Activated CD8-positive, alpha-beta T cell treated with anti-CD3 and anti-CD28 coated beads for 36 hours (primary cell): Measurements from ENCODE around the gene GJD4. TPM values are rescaled to one million over a fixed set of nuclear protein-coding genes. Genes with fewer than 3 reads are reported as not detected.

Source experiments
- ATAC-seq: fragments of 200-7000 bp; cut with Tn5 transposase; one replicate; pipeline ENCODE4 v1.10.0; 2021; ENCODE audit warnings: mild to moderate bottlenecking, moderate library complexity
- CTCF ChIA-PET: fragments of 350-600 bp; sonication (Branson Sonifier 250); formaldehyde crosslinking; loops from one replicate; lab custom pipeline; 2021; ENCODE audit warnings: antibody characterized with exemption; lab: Charles Lee
- POLR2A ChIA-PET: fragments of 350-600 bp; sonication (Branson Sonifier 250); formaldehyde crosslinking; loops from one replicate; lab custom pipeline; 2021; ENCODE audit warnings: antibody characterized with exemption; lab: Charles Lee
- DNase-seq: peaks from one replicate; pipeline ENCODE4 v3.0.0-alpha.2; 2020
- H3K27ac Mint-ChIP-seq: one replicate; pipeline ENCODE4 v1.8.0; 2021; ENCODE audit warnings: mild to moderate bottlenecking, mixed read lengths
- H3K27me3 Mint-ChIP-seq: one replicate; pipeline ENCODE4 v1.8.0; 2021; ENCODE audit warnings: mixed read lengths
- H3K36me3 Mint-ChIP-seq: one replicate; pipeline ENCODE4 v1.8.0; 2021; ENCODE audit warnings: low read depth, mixed read lengths
- H3K4me1 Mint-ChIP-seq: one replicate; pipeline ENCODE4 v1.8.0; 2021; ENCODE audit warnings: low read depth, mixed read lengths
- H3K4me3 Mint-ChIP-seq: one replicate; pipeline ENCODE4 v1.8.0; 2021; ENCODE audit warnings: mild to moderate bottlenecking, moderate library complexity, mixed read lengths
- H3K9me3 Mint-ChIP-seq: one replicate; pipeline ENCODE4 v1.8.0; 2021; ENCODE audit warnings: mixed read lengths
- intact Hi-C: fragments of 100-400 bp; cut with micrococcal nuclease; formaldehyde crosslinking; loops from one replicate; pipeline ENCODE4 v1.10.0; 2022
- total RNA-seq, 2 experiments: library from RNA; stranded (reverse); gene quantifications; one replicate each; pipeline ENCODE4 v1.2.3, GENCODE V29; 2021
- TF ChIP-seq, protein P1 (sequence below): fragments of 200-600 bp; IDR thresholded peaks from one replicate; pipeline ENCODE4 v1.8.0; 2022; ENCODE audit warnings: antibody characterized with exemption, mild to moderate bottlenecking

Gene GJD4
- total RNA-seq, 2 experiments from 2014 or later, result not detected

DNA sequence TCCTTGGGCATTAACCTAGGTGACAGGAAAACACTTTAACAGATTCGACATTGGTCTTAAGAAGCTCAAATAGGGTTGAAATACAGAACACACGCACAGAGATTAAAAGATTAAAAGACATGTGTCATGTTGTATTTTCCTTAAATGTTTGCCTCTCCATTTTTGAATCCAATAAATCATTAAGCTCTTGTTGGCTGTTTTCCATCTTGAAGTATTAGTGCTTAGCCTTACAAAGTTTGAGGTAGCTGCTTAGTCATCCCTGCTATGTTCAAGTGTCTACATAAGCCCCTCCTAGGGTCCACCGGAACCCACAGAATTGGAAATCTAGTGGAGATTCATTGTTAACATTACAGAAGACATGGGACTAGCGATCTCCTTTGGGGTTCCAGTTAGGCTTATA is 12.7 kb upstream of the GJD4 start:
- Mint-ChIP-seq H3K27ac (no peak overlapping the region), H3K9me3 (peaks cover 3% of the 10 kb centered on the region), H3K36me3 (no peaks in the 10 kb centered on the region), H3K27me3 (peaks cover 2% of the 10 kb centered on the region), H3K4me1 (no peaks in the 10 kb centered on the region), H3K4me3 (no peak overlapping the region)
- ChIA-PET POLR2A (no interaction called here), CTCF (interaction anchor here (0.6 to 1.8 kb wide), 3 partner anchors 13 to 196 kb away, joined by 3 to 5 read pairs (median 4); no protein-coding TSS in a partner anchor)
- DNase-seq (no peak), ATAC-seq (no peak)
- TF ChIP-seq, protein P1, sequence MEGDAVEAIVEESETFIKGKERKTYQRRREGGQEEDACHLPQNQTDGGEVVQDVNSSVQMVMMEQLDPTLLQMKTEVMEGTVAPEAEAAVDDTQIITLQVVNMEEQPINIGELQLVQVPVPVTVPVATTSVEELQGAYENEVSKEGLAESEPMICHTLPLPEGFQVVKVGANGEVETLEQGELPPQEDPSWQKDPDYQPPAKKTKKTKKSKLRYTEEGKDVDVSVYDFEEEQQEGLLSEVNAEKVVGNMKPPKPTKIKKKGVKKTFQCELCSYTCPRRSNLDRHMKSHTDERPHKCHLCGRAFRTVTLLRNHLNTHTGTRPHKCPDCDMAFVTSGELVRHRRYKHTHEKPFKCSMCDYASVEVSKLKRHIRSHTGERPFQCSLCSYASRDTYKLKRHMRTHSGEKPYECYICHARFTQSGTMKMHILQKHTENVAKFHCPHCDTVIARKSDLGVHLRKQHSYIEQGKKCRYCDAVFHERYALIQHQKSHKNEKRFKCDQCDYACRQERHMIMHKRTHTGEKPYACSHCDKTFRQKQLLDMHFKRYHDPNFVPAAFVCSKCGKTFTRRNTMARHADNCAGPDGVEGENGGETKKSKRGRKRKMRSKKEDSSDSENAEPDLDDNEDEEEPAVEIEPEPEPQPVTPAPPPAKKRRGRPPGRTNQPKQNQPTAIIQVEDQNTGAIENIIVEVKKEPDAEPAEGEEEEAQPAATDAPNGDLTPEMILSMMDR, result no peak
- intact Hi-C loops, result no loop called here

DNA sequence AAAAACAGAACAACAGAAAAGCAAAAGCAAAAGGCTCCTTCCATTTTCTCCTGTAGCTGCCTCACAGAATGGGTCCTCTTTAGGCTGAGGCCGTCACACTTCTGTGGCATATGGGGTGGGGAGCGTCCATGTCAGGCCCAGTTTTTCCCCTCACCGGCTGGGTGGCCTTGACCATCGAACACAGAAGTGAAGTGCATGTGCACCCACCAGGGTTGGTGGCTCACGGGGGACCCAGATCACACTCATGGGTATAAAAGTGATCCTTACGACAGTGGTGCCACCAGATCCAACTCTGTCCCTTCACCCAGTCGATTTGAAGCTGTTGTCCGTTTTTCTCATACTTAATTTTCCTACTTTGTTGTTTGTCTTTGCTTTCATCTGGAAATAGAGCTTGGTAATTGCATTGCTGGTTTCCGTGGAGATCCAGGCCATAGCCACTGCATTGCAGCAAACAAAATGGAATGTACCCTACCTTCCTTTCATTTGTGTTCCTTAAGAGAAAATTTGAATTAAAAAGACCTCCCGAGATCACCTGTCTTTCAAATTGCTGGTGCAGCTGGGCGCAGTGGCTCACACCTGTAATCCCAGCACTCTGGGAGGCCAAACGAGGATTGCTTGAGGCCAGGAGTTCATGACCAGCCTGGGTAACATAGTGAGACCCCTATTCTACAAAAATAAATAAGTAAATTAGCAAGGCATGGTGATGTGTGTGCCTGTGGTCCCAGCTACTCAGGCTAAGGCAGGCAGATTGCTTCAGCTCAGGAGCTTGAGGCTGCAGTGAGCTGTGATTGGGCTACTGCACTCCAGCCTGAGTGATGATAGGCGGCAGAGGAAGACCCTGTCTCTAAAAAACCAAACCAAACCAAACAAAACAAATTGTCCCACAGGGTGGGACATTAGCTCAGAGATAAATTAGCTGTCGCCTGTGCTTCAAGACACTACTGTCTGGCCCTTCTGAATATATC is 10.7 kb upstream of the GJD4 start:
- CTCF ChIA-PET, result interaction anchor here (1.1 kb wide), 1 partner anchor 18 kb away, joined by 3 read pairs; no protein-coding TSS in a partner anchor

DNA sequence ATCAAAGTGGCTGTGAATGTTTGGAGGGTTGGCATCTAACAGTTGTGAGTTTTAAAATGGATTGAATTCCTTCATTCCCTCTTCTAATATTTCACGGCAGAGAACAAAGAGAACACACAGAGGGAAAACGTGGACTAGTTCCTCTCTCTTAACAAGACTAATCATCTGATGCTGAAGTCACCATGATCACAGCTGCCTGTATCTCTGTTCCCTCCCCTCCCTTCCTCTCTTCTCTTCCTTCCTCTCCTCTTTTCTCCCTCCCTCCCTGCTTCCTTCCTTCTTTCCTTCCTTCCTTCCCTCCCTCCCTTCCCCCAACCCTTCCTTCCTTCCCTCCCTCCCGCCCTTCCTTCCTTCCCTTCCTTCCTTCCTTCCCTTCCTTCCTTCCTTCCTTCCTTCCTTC is 10.0 kb upstream of the GJD4 start:
- intact Hi-C loops, result no loop called here
- Mint-ChIP-seq H3K36me3 (no peaks in the 10 kb centered on the region), H3K4me3 (no peak overlapping the region), H3K27ac (no peak overlapping the region), H3K27me3 (peaks cover 6% of the 10 kb centered on the region), H3K9me3 (peaks cover 3% of the 10 kb centered on the region), H3K4me1 (no peaks in the 10 kb centered on the region)
- ChIA-PET CTCF (no interaction called here), POLR2A (no interaction called here)
- DNase-seq (no peak), ATAC-seq (no peak)
- TF ChIP-seq, protein P1, result no peak

More for the DNA sequence above, 10.7 kb upstream of the GJD4 start:
- intact Hi-C loops, result no loop called here
- no peak overlapping the region for H3K4me3 Mint-ChIP-seq
- H3K9me3 Mint-ChIP-seq, result peaks cover 3% of the 10 kb centered on the region
- no peaks in the 10 kb centered on the region for H3K4me1 Mint-ChIP-seq
- H3K27me3 Mint-ChIP-seq, result peaks cover 2% of the 10 kb centered on the region
- POLR2A ChIA-PET, result no interaction called here
- H3K36me3 Mint-ChIP-seq, result no peaks in the 10 kb centered on the region
- no peak for ATAC-seq
- no peak for DNase-seq
- TF ChIP-seq, protein P1, result no peak
- H3K27ac Mint-ChIP-seq, result no peak overlapping the region

DNA sequence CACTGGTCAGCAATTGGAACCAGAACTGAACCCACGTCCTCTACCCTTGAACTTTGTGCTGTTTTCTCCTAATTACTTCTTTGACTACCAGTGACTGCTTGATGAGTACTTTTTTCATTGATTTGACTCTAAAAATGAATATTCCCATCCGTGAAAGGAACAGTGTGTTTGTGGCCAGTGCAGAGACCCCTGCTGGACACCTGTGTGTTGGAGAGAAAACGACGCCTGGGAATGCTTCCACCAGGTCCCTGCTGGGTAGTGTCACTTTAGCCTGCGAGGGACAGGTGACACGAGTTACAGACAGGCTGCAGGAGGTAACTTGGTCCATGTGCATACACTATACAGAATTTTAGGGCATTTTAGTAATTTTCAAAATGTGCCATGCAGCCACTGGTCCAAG is 6.8 kb upstream of the GJD4 start:
- Mint-ChIP-seq H3K4me3 (no peak overlapping the region), H3K27ac (no peak overlapping the region), H3K36me3 (no peaks in the 10 kb centered on the region), H3K4me1 (no peaks in the 10 kb centered on the region), H3K9me3 (no peaks in the 10 kb centered on the region), H3K27me3 (peaks cover 6% of the 10 kb centered on the region)
- ChIA-PET CTCF (no interaction called here), POLR2A (no interaction called here)
- DNase-seq, result no peak
- intact Hi-C loops, result no loop called here
- TF ChIP-seq, protein P1, result no peak
- ATAC-seq, result no peak

DNA sequence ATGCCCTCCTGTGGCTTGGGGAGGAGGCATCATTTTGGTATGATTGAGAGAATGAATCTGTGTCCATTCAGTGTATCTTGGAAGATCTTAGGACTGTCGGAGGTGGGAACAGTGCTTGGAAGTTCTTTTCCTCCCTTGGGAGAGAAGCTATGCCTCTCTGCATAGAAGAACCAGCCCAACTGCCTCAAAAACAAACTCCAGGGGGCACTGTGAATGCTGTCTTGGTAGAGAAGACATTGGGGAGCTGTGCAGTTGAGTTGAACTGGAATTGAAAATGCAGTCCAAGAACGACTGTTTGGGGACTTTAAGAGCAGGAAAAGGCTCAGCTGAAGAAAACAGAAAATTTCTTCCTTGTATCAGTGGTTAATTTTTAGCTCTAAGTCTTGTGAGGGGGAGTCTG is 4.9 kb upstream of the GJD4 start:
- Mint-ChIP-seq H3K9me3 (no peaks in the 10 kb centered on the region), H3K36me3 (no peaks in the 10 kb centered on the region), H3K4me3 (no peak overlapping the region), H3K27ac (no peak overlapping the region), H3K4me1 (no peaks in the 10 kb centered on the region), H3K27me3 (peaks cover 20% of the 10 kb centered on the region)
- TF ChIP-seq, protein P1, result no peak
- ATAC-seq, result no peak
- intact Hi-C loops, result no loop called here
- ChIA-PET POLR2A (no interaction called here), CTCF (no interaction called here)
- DNase-seq, result no peak
